Astrocyte of the spinal cord (primary cell): ENCODE data around the gene DOCK7.
"Not testable (repeated sequence)": the region's sequence is repeated elsewhere in the genome, so short reads cannot be mapped to it uniquely, and the experiment has no call there.

ENCODE experiments used
- DNase-seq: peaks from one replicate; pipeline ENCODE4 v3.0.0; 2011; ENCODE audit warnings: low read depth, low spot score
- H3K4me3 ChIP-seq: 2 replicates; pipeline ENCODE4 v1.5.1; 2011; ENCODE audit warnings: low read depth, mild to moderate bottlenecking, low read length, moderate library complexity
- in situ Hi-C: cut with HindIII; loops from 2 replicates; pipeline ENCODE4 v1.10.0; 2017; ENCODE audit warnings: low sequenced_read_pairs
- TF ChIP-seq, protein P1 (sequence below): IDR thresholded peaks from 2 replicates; pipeline ENCODE4 v1.5.1; 2012; ENCODE audit warnings: low read depth, mild to moderate bottlenecking, low read length, inconsistent platforms

The DOCK7 gene

DNA sequence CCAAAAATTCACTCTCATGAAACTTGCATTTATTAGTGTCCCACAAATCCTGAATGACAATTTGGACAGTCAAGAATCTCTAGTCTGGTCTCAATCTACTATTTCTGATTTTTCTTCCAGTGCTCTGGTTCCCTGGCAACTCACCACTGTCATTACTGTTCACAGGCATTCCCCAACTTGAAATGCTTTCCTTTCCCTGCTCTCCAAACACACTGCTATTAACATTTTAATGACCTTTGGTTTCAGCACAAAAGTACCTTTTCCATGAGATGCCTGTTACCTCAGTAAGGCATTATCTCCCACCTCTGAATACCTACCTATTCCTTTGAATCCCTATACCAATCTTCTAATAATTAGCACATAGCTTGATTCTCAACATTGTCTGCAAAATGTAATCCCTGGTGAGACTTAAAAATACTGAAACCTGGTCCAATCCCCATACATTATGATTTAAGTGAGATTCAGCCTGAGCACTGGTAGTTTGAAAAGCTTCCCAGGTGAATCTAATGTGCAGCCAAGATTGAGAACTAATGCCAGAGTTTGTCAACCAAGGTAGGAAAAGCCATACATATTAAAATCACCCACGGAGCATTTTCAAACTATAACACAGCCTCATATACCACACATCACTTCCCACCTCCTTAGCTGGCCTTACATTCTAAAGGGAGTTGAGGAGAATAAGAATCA lies 102.6 kb downstream of the DOCK7 start:
- DNase-seq = no peak
- TF ChIP-seq, protein P1, sequence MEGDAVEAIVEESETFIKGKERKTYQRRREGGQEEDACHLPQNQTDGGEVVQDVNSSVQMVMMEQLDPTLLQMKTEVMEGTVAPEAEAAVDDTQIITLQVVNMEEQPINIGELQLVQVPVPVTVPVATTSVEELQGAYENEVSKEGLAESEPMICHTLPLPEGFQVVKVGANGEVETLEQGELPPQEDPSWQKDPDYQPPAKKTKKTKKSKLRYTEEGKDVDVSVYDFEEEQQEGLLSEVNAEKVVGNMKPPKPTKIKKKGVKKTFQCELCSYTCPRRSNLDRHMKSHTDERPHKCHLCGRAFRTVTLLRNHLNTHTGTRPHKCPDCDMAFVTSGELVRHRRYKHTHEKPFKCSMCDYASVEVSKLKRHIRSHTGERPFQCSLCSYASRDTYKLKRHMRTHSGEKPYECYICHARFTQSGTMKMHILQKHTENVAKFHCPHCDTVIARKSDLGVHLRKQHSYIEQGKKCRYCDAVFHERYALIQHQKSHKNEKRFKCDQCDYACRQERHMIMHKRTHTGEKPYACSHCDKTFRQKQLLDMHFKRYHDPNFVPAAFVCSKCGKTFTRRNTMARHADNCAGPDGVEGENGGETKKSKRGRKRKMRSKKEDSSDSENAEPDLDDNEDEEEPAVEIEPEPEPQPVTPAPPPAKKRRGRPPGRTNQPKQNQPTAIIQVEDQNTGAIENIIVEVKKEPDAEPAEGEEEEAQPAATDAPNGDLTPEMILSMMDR = no peak
- in situ Hi-C loops = no loop called here
- H3K4me3 ChIP-seq = no peak overlapping the region

DNA sequence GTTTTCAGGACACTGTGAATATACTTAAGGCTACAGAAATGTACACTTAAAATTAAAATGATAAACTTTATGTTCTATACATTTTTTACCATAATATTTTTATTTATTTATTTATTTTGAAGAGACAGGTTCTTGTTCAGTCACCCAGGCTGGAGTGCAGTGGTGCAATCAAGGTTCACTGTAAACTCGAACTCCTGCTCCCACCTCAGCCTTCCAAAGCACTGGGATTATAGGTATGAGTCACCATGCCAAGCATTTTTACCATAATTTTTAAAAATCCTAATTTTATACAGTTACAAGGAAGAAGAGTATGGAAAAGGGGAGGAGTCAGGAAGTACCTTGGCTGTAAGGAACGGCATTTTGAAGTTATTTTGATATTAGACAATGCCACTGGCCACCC lies 114.5 kb downstream of the DOCK7 start:
- no peak overlapping the region for H3K4me3 ChIP-seq
- TF ChIP-seq, protein P1 = no peak
- in situ Hi-C loops = no loop called here
- no peak for DNase-seq

DNA sequence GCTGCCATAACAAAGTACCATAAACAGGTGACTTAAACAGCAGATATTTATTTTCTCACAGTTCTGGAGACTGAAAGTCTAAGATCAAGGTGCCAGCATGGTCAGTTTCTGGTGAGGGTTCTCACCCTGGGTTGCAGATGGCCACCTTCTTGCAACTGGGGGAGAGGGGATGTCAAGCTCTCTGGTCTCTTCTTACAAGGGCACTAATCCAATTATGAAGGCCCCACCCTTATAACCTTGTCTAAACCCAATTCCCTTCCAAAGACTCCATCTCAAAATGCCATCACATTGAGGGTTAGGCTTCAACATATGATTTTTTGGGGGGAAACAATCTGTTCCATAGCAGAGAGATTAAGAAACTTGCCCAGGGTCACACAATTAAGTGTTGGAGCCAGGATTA lies 115.7 kb downstream of the DOCK7 start:
- DNase-seq = no peak
- in situ Hi-C loops = no loop called here
- TF ChIP-seq, protein P1 = no peak
- H3K4me3 ChIP-seq = no peak overlapping the region

DNA sequence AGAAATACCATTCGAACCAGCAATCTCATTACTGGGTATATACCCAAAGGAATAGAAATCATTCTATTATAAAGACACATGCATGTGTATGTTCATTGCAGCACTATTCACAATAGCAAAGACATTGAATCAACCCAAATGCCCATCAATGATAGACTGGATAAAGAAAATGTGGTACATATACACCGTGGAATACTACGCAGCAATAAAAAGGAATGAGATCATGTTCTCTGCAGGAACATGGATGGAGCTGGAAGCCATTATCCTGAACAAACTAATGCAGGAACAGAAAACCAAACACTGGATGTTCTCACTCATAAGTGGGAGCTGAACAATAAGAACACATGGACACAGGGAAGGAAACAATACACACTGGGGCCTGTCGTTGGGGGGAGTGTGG lies 116.7 kb downstream of the DOCK7 start:
- DNase-seq, in situ Hi-C loops: not testable (repeated sequence)

DNA sequence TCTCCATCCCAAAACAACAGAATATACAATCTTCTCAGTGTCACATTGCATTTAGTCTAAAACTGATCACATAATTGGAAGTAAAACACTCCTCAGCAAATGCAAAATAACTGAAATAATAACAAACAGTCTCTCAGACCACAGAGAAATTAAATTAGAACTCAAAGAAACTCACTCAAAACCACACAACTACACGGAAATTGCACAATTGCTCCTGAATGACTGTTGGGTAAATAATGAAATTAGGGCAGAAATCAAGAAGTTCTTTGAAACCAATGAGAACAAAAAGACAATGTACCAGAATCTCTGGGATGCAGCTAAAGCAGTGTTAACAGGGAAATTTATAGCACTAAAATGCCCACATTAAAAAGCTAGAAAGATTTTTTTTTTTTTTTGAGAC lies 120.3 kb downstream of the DOCK7 start:
- DNase-seq, H3K4me3 ChIP-seq, in situ Hi-C loops: not testable (repeated sequence)

More for the DNA sequence above, 116.7 kb downstream of the DOCK7 start:
- H3K4me3 ChIP-seq = not testable (repeated sequence)

DNA sequence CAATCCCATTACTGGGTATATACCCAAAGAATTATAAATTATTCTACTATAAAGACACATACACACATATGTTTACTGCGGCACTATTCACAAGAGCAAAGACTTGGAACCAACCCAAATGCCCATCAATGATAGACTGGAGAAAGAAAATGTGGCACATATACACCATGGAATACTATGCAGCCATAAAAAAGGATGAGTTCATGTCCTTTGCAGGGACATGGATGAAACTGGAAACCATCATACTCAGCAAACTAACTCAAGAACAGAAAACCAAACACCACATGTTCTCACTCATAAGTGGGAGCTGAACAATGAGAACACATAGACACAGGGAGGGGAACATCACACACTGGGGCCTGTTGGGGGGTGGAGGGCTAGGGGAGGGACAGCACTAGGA lies 121.0 kb downstream of the DOCK7 start:
- H3K4me3 ChIP-seq, in situ Hi-C loops, DNase-seq: not testable (repeated sequence)

DNA sequence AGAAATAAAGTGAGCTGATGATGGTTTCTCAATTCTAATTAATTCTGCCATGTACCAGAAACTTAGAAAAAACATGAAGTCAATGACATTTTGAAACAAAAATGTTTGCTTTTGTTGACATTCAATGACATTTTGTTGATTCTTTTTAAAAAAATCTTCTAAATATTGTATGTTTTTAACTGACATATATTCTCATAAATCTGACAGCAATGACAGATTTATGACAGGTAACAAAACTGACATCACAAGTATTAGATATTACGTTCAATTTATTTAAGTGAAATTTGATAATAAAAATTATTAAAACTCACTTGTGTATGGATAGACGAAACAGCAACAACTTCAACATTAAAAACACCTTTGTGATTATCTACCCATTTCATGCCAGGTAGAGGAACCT lies 126.9 kb downstream of the DOCK7 start:
- TF ChIP-seq, protein P1 = no peak
- DNase-seq = no peak
- no peak overlapping the region for H3K4me3 ChIP-seq
- in situ Hi-C loops = no loop called here

DNA sequence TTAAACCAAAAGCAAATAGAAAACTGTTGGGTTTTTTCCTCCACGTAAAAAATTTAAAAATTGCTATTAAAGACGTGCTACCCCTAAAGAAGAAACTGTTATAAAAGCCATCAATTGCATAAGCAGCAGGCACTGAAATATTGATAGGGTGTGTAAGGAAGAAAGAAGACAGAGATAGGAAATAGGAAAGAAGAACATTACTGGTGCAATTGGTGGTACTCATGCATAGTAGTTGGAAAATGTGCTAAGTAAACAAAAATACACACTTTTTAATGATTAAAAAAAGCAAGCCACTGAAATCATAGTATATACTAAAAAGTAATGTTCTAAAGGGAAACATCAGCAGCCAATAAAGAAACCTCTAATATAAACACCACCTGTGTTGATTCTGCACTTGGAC lies 143.6 kb downstream of the DOCK7 start:
- no peak for DNase-seq
- no peak overlapping the region for H3K4me3 ChIP-seq
- TF ChIP-seq, protein P1 = no peak
- in situ Hi-C loops = no loop called here
